KBM-7 (cell line): Measurements from ENCODE around the gene AVPR1B.

Source experiments
- DNase-seq: peaks from one replicate; pipeline ENCODE4 v3.0.0-alpha.2; 2015
- in situ Hi-C: fragments of 300-500 bp; cut with MboI; formaldehyde crosslinking; loops from 2 replicates; pipeline ENCODE4 v1.14.3; 2020; ENCODE audit warnings: low sequenced_read_pairs, low pct_unique_long_range_greater_than_20kb, mixed read lengths

The AVPR1B gene

DNA sequence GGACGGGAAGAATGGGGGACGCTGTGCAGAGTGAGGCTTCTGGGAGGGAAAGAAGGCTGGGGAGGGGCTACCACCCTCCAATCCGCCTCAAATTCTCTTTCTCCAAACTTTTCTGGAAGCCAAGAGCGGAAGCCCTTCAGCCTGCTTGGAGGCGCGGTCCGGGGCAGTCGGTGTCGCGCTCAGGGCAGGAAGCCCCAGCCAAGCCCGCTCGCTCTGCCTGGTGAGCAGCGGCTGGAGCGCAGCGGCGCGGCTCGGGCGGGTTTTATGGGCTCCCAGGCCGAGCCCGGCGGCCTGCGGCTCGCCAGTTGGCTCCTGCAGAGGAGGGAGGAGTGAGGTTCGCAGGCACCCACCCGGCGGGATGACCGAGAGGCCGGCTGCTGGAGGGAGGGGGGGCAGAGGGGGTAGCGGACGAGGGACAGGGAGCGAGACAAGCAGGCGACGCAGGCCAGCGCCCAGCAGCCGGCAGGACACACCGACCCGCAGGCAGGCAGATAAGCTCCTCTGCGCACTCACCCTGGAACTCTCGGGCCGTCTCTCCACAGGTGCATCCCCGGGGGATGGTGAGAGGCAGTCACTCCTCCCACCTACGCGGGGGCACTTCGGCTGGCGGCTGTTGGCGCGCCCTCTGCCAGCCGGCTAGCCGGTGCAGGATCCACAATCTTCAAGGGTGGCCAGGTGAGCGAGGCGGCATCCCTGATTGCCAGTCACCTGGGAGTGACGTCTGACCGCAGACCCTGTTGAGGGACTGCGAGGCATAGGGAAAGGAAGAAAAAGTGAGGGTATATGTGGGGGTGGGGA is at the start of gene AVPR1B:
Gene AVPR1B (minus strand): TSS at position 238 of the 798 bp plus-strand sequence. CDS start 498 bp downstream, outside the sequence.
- peak; percentile 57 for DNase-seq
- in situ Hi-C loops: no loop called here

DNA sequence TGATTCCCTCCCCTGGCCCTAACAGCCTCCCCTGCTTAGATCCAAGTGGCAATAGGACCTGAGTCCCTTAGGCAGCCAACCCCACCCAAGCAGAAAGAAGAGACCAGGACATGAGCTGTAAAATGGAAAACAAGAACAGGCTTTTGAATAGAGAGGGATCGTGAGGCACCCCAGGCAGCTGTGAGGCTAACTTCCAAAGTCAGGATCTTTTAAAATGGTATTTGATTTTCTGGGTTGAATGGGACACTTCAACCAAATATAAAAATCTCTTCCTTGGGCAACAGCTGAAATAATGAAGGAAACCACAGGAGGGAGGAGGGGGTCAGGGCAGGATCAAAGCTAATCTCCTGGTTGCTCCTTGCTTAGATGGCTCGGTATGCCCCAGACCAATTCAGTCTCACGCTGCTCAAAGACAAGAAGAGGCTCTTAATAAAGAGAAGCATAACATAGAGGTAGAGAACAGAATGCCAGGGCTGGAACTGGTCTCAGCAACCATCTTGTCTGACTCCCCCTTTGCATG is 28.6 kb upstream of the AVPR1B start:
- no peak for DNase-seq
- in situ Hi-C loops: loop anchor here (25.0 kb wide), 1 partner anchor 359 kb away; the partner anchor contains the start of gene RAB29

DNA sequence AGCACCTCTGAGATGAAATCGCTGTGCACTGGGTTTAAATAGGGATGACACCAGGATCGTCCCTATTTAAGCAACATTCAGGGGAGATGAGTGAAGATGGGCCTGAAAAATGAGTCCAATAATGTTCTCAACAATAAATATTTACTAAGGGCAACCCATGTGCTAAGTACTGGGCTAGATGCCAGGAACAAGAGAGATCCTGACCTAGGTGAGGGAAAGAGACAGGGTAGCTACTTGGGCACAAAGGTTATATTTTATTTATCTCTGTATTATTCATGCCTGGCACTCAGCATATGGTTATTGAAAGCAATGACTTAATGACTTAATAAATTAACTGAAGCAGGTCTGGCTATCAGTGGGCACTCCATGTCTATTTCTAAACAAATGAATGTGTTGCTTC is 27.4 kb upstream of the AVPR1B start:
- in situ Hi-C loops: loop anchor here (25.0 kb wide), 1 partner anchor 357 kb away; the partner anchor contains the start of gene RAB29
- DNase-seq: no peak

GRCh38 chr1:206143537-206144172 is 26.5 kb upstream of the AVPR1B start:
- in situ Hi-C loops: loop anchor here (25.0 kb wide), 1 partner anchor 356 kb away; the partner anchor contains the start of gene RAB29
- DNase-seq: no peak

GRCh38 chr1:206142770-206143169 is 25.6 kb upstream of the AVPR1B start:
- no peak for DNase-seq
- in situ Hi-C loops: loop anchor here (25.0 kb wide), 1 partner anchor 355 kb away; the partner anchor contains the start of gene RAB29

DNA sequence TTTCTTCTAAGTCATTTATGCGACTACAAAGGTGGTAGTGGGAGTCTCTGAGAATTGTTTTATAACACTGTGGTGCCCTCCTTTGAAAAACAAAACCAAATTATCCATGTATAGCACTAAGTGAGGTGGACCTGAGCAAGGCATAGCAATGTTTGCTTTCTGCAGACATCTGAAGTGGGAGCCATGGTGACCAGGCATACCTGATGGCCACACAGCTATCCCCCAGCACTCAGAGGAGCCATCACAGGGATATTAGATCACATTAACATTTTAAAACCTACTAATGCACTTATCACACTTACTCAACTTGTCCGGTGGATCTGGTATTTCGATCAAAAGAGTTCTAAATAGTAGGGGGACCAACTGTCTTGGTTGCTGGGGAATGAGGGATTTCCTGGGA is 24.8 kb upstream of the AVPR1B start:
- DNase-seq: no peak
- in situ Hi-C loops: loop anchor here (25.0 kb wide), 1 partner anchor 355 kb away; the partner anchor contains the start of gene RAB29

DNA sequence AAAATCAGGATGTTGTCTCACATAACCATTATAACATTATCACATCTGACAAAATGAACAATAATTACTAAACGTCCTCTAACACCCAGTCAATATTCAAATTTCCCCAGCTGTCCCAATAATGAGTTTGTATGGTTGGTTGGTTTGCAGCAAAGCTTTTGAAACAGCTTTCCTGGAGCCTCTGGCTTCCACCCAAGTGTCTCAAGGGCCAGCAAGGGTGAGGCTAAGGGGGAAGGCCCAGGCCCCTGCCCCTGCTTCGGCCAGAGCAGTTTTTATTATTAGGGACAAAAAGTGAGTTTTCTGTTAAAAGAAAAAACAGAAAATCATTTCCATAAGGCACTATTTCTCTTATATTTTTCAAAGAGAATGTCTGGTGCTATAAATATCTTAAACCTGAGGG is 19.1 kb upstream of the AVPR1B start:
- DNase-seq: no peak
- in situ Hi-C loops: loop anchor here (25.0 kb wide), 1 partner anchor 349 kb away; the partner anchor contains the start of gene RAB29

GRCh38 chr1:206135248-206135647 is 18.1 kb upstream of the AVPR1B start:
- no peak for DNase-seq
- in situ Hi-C loops: loop anchor here (25.0 kb wide), 1 partner anchor 348 kb away; the partner anchor contains the start of gene RAB29

- in situ Hi-C loops: loop anchor here (25.0 kb wide), 1 partner anchor 347 kb away; the partner anchor contains the start of gene RAB29
- no peak for DNase-seq
These were observed 16.7 kb upstream of the AVPR1B start for GRCh38 chr1:206133751-206134415.

- in situ Hi-C loops: loop anchor here (25.0 kb wide), 1 partner anchor 344 kb away; the partner anchor contains the start of gene RAB29
- DNase-seq: no peak
These were observed 13.8 kb upstream of the AVPR1B start for GRCh38 chr1:206131037-206131436.

- DNase-seq: peak; percentile 46
- in situ Hi-C loops: loop anchor here (25.0 kb wide), 1 partner anchor 341 kb away; the partner anchor contains the start of gene RAB29
These were observed 11.0 kb upstream of the AVPR1B start for GRCh38 chr1:206128196-206128595.

- DNase-seq: no peak
- in situ Hi-C loops: loop anchor here (25.0 kb wide), 1 partner anchor 340 kb away; the partner anchor contains the start of gene RAB29
These were observed 10.1 kb upstream of the AVPR1B start for GRCh38 chr1:206127336-206127735.

DNA sequence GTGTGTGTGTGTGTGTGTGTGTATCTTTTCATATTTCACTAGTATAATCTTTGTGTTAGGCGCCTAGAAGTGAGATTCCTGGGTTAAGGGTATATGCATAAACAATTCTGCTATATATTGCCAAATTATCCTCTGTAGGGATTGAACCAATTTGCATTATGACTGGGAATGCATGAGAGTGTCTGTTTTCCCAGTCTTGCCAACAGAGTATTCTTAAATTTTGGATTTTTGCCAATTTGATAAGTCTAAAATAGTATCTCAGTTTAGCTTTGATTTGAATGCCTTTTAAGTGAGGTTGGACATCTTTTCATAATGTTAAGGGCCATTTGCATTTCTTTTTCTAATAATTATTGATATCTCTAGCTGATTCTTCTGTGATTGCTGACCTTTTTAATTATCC is 8.2 kb upstream of the AVPR1B start:
- no peak for DNase-seq
- in situ Hi-C loops: loop anchor here (25.0 kb wide), 1 partner anchor 338 kb away; the partner anchor contains the start of gene RAB29

DNA sequence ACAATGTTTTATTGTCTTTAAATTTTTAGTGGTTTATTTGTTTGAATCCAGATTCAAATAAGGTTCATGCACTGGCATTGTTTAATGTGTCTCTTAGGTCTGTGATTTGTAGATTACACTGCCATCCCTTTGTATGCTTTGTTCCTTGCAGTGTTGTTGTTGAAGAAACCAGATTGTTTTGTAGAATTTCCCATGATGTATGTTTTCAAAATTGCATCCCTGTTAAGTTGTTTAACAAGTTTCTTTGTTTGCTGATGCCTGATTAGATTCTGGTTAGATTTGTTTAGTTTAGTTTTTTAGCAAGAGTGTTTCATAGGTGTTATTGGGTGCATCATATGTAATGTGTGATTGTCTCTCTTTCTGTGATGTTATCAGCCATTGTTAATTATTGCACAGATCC is 5.5 kb upstream of the AVPR1B start:
- in situ Hi-C loops: no loop called here
- DNase-seq: no peak

- DNase-seq: no peak
- in situ Hi-C loops: no loop called here
These were observed 4.1 kb upstream of the AVPR1B start for GRCh38 chr1:206121269-206121668.

- in situ Hi-C loops: no loop called here
- no peak for DNase-seq
These were observed 3.2 kb upstream of the AVPR1B start for GRCh38 chr1:206120406-206120805.

DNA sequence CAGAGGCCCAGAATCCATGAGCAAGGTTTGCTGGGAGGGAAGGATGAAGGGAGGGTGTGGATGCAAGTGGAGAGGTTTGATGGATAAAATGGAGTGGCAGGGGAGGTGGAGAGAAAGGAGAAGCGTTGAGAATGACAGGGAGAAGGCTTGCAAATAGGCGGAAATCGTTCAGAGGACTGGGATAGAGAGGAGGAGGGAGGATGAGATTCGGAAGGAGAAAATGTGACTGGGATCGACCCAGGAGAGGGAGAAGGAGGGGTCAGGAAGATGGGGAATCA is 376 bp downstream of the AVPR1B start:
- DNase-seq: no peak
- in situ Hi-C loops: no loop called here

DNA sequence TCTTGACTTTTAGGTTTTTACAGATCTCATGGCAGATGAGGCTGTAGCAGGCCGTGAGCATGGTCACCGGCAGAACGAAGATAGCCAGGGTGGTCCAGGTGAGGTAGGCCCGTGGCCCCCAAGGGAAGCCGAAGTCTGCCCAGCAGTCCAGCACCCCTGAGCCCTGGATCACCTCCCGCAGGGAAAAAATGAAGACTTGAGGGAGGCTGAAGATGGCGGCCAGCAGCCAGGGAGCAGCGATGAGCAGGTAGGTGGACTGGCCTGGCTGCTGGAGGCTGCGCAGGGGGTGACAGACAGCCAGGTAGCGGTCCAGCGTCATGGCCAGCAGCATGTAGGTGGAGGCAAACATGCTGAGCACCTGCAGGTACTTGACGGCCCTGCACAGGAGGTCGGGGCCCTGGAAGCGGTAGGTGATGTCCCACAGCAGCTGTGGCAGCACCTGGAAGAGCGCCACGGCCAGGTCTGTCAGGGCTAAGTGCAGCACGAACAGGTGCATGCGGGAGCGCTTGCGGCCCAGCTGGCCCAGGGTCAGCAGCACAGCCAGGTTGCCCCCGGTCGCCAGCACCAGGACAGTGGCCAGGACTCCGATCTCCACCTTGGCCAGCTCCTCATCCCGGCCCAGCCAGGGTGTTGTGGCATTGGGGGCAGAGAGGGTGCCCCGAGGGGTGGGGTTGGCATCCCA is 856 bp downstream of the AVPR1B start:
- no peak for DNase-seq
- in situ Hi-C loops: no loop called here

DNA sequence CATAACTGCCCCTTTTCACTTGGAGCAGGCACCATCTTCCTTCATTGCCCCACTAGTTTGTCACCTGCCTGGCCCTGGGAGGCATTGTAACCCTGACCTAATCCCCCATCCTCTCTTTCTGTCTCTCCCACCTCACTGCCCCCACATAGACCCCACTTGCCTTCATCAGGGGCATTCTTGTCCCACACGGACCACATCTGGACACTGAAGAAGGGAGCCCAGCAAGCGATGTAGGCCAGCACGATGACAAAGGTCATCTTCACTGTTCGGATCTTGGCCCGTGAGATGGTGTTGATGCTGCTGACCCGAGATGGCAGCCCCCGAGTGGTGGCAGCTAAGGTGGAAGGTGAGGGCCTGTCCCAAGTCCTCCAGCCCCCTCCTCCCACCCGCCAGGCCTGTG is 1.4 kb downstream of the AVPR1B start:
- in situ Hi-C loops: no loop called here
- no peak for DNase-seq
